CD4-positive, alpha-beta T cell treated with Interleukin-1 beta for 1 hour (primary cell): ENCODE measurements around the gene KRT33B.
"Not testable (repeated sequence)": the region's sequence is repeated elsewhere in the genome, so short reads cannot be mapped to it uniquely, and the experiment has no call there.

Experiments
- DNase-seq, 2 donors: peaks; one replicate each; pipeline ENCODE4 v3.0.0-alpha.2; 2020 to 2022

Gene KRT33B

GRCh38 chr17:41393294-41393693 lies 23.7 kb upstream of the KRT33B start:
- DNase-seq: no peak

GRCh38 chr17:41392278-41392677 lies 22.7 kb upstream of the KRT33B start:
- no peak for DNase-seq

- DNase-seq: no peak
Observed at GRCh38 chr17:41391535-41391934, 21.9 kb upstream of the KRT33B start.

GRCh38 chr17:41390411-41390938 lies 20.9 kb upstream of the KRT33B start:
- DNase-seq: no peak

- DNase-seq: no peak
Observed at GRCh38 chr17:41387670-41388069, 18.1 kb upstream of the KRT33B start.

GRCh38 chr17:41386227-41386626 lies 16.6 kb upstream of the KRT33B start:
- no peak for DNase-seq

GRCh38 chr17:41383690-41384089 lies 14.1 kb upstream of the KRT33B start:
- no peak for DNase-seq

GRCh38 chr17:41382394-41382793 lies 12.8 kb upstream of the KRT33B start:
- no peak for DNase-seq

GRCh38 chr17:41381943-41382342 lies 12.3 kb upstream of the KRT33B start, which contains the start of gene KRT34:
TSS of gene KRT34 (minus strand) at chr17:41382306. CDS start at chr17:41382246, 60 bp downstream.
- DNase-seq: not testable (repeated sequence)

GRCh38 chr17:41380091-41380490 lies 10.5 kb upstream of the KRT33B start:
- DNase-seq: not testable (repeated sequence)

- DNase-seq: no peak
Observed at GRCh38 chr17:41377546-41377945, 7.9 kb upstream of the KRT33B start.

GRCh38 chr17:41369023-41369422 lies 590 bp downstream of the KRT33B start:
- no peak for DNase-seq

- DNase-seq: no peak
Observed at GRCh38 chr17:41367426-41368075, 2.1 kb downstream of the KRT33B start.

GRCh38 chr17:41366070-41366469 lies 3.5 kb downstream of the KRT33B start:
- no peak for DNase-seq

GRCh38 chr17:41363881-41364280 lies 5.7 kb downstream of the KRT33B start:
- DNase-seq: no peak

- no peak for DNase-seq
Observed at GRCh38 chr17:41360296-41360995, 9.2 kb downstream of the KRT33B start.

- no peak for DNase-seq
Observed at GRCh38 chr17:41354536-41354935, 15.1 kb downstream of the KRT33B start.

- no peak for DNase-seq
Observed at GRCh38 chr17:41352597-41353366, 16.8 kb downstream of the KRT33B start.

- no peak for DNase-seq
Observed at GRCh38 chr17:41351177-41351576, 18.4 kb downstream of the KRT33B start.

- not testable (repeated sequence) for DNase-seq
Observed at GRCh38 chr17:41350381-41350878, 19.2 kb downstream of the KRT33B start, which contains the start of gene KRT33A. TSS of gene KRT33A (minus strand) at chr17:41350828. CDS start at chr17:41350767, 61 bp downstream.

GRCh38 chr17:41347869-41348760 lies 21.5 kb downstream of the KRT33B start:
- DNase-seq: no peak

GRCh38 chr17:41346421-41346820 lies 23.2 kb downstream of the KRT33B start:
- not testable (repeated sequence) for DNase-seq
